ENCODE measurements around the gene ATP2B2.

The ATP2B2 gene

DNA sequence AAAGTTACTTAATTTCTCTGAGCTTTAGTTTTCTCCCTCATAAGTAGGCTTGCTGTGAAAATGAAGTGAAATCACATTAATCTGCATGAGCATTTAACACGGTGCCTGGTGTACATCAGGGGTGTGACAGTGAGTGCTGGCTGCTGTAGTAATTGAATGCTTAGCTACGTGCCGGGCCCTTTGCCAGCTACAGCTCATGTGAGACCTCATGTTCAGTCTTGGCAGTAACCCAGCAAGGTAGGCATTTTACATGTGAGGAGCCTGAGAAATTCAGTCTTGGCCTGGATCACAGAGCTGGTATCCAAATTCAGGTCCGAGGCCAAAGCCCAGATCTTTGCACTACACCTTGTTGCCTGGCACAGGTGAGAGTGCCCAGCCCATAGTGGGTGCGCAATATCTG lies 221.7 kb downstream of the ATP2B2 start:
- Histone ChIP-seq H3K9me3 (no peaks in the 10 kb centered on the region), H3K4me1 (ENCODE audit: control insufficient read depth in 1 of 2, insufficient read depth in 1 of 2, low read depth in 1 of 2, low read length in 1 of 2) (no peaks in the 10 kb centered on the region), H3K27ac (no peak overlapping the region), H3K27me3 (no peaks in the 10 kb centered on the region), H3K4me3 (ENCODE audit: low read depth in 1 of 2, low read length in 1 of 2) (no peak overlapping the region), H3K36me3 (peaks cover 85% of the 10 kb centered on the region)
- TF ChIP-seq, protein P1, sequence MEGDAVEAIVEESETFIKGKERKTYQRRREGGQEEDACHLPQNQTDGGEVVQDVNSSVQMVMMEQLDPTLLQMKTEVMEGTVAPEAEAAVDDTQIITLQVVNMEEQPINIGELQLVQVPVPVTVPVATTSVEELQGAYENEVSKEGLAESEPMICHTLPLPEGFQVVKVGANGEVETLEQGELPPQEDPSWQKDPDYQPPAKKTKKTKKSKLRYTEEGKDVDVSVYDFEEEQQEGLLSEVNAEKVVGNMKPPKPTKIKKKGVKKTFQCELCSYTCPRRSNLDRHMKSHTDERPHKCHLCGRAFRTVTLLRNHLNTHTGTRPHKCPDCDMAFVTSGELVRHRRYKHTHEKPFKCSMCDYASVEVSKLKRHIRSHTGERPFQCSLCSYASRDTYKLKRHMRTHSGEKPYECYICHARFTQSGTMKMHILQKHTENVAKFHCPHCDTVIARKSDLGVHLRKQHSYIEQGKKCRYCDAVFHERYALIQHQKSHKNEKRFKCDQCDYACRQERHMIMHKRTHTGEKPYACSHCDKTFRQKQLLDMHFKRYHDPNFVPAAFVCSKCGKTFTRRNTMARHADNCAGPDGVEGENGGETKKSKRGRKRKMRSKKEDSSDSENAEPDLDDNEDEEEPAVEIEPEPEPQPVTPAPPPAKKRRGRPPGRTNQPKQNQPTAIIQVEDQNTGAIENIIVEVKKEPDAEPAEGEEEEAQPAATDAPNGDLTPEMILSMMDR (IDR thresholded peaks at IDR 0.05): no peak

DNA sequence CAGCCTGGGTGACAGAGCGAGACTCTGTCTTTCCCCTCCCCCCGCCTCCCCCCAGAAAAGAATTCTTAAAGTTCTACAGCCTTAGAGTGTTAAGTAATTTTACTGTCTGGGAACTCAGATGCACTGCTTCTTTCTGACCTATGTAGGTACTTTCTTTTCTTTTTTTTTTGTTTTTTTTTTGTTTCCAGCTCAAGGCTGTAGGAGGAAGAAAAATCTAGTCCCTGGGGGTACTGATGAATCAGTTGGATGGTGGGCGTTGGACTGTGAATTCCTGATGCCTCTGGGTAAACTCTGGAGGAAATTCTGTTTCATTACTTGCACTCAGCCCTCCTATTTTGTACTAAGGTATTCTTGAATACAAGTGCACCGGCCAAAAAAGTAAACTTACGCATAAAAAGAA lies 223.4 kb downstream of the ATP2B2 start:
- H3K27me3 ChIP-seq: no peaks in the 10 kb centered on the region
- H3K36me3 ChIP-seq: peaks cover 88% of the 10 kb centered on the region
- TF ChIP-seq, protein P1 (IDR thresholded peaks at IDR 0.05): no peak
- no peak overlapping the region for H3K4me3 ChIP-seq (ENCODE audit: low read depth in 1 of 2, low read length in 1 of 2)
- H3K27ac ChIP-seq: no peak overlapping the region
- H3K9me3 ChIP-seq: no peaks in the 10 kb centered on the region
- no peaks in the 10 kb centered on the region for H3K4me1 ChIP-seq (ENCODE audit: control insufficient read depth in 1 of 2, insufficient read depth in 1 of 2, low read depth in 1 of 2, low read length in 1 of 2)

DNA sequence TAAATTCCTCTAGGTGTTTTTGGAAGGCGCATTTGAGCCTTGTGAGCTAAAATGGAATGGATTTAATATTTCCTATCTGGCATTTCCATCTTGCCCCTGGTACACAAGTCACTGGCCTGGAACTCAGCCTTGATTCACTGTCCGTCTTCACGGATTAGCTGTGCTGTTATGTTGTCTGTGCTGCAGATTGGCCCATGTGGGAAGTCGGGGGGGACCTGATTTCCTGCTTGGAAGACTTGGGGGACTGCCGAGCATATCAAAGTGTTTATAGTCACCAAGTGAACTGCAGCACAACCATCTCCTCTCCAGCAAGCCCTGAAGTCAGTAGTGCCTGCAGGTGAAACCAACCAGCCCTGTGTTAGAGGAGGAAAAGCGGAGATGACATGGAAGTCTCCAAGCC lies 224.8 kb downstream of the ATP2B2 start:
- H3K27me3 ChIP-seq: no peaks in the 10 kb centered on the region
- TF ChIP-seq, protein P1 (IDR thresholded peaks at IDR 0.05): no peak
- H3K4me3 ChIP-seq (ENCODE audit: low read depth in 1 of 2, low read length in 1 of 2): no peak overlapping the region
- H3K36me3 ChIP-seq: peaks cover 87% of the 10 kb centered on the region
- no peaks in the 10 kb centered on the region for H3K4me1 ChIP-seq (ENCODE audit: control insufficient read depth in 1 of 2, insufficient read depth in 1 of 2, low read depth in 1 of 2, low read length in 1 of 2)
- peak overlapping the region; percentile 20 for H3K27ac ChIP-seq
- H3K9me3 ChIP-seq: no peaks in the 10 kb centered on the region

DNA sequence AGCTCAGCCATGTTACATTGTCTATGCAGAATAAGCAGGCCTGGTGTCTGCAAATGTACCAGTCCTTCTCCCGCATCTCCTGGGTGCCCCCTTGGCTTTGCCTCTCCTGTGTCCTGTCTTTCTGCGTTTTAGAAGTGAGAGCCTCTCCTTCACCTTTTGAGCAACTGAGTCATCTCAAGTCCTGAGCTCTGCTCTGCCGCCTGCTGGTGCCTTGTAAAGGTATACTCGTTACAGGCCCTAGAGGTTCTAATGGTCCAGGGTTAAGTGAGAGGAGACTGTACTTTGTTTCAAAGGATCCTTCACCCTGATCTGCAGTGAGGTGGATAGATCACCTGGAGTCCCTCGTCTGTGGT lies 225.2 kb downstream of the ATP2B2 start:
- no peaks in the 10 kb centered on the region for H3K27me3 ChIP-seq
- no peak overlapping the region for H3K27ac ChIP-seq
- H3K36me3 ChIP-seq: peaks cover 83% of the 10 kb centered on the region

DNA sequence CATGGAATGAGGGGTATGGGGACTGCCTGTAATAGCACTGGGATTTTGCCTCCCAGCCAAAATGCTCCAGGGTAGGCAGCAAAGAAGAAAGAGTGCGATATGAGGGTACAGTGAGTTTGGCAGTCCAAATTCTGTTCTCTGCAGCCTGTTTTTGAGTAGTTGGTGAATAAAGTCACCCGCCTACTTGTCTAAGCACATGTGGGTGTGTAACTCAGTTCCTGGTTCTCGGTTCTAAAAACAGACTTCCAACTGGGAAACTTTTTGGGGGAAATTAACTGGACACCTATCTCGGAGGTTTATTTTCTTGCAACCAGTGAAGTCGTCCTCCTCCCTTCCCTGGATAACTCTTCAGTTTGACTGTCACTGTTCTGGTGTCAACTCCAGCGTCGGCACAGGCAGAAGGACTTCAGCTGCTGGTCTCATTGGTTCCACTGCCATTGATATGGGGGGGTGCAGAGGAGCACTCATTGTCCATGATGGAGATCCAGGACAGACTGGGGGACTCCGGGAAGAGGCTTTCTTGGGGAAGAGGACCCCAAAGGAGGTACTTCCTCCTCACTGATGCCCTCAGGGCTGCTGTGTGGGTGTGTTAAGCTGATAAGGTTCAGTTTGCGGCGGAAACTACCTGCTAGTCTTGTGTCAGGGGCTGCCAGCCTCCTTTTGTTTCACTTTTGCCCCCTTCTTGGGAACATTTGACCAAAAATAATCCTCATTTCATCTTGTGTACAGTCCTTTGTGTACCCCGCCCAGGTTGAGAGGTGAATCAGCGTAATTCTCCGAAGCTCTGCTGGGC lies 225.8 kb downstream of the ATP2B2 start:
- Histone ChIP-seq H3K4me3 (ENCODE audit: low read depth in 1 of 2, low read length in 1 of 2) (no peak overlapping the region), H3K27me3 (no peaks in the 10 kb centered on the region), H3K4me1 (ENCODE audit: control insufficient read depth in 1 of 2, insufficient read depth in 1 of 2, low read depth in 1 of 2, low read length in 1 of 2) (peaks cover under 1 to 1% of the 10 kb centered on the region in 2 experiments), H3K36me3 (peaks cover 77% of the 10 kb centered on the region), H3K27ac (no peak overlapping the region), H3K9me3 (no peaks in the 10 kb centered on the region)
- TF ChIP-seq, protein P1 (IDR thresholded peaks at IDR 0.05): no peak

More for the DNA sequence above, 225.2 kb downstream of the ATP2B2 start:
- Histone ChIP-seq H3K4me3 (ENCODE audit: low read depth in 1 of 2, low read length in 1 of 2) (no peak overlapping the region), H3K9me3 (no peaks in the 10 kb centered on the region), H3K4me1 (ENCODE audit: control insufficient read depth in 1 of 2, insufficient read depth in 1 of 2, low read depth in 1 of 2, low read length in 1 of 2) (no peaks in the 10 kb centered on the region)
- TF ChIP-seq, protein P1 (IDR thresholded peaks at IDR 0.05): no peak
